HG02852 (cell line): Measurements from ENCODE around the gene RAB11FIP4.

Source experiments
- ATAC-seq: cut with Tn5 transposase; IDR thresholded peaks from one replicate; pipeline ENCODE4 v1.9.1; 2021; ENCODE audit warnings: mild to moderate bottlenecking, moderate library complexity; ENCODE audit not compliant: unreplicated experiment

Gene RAB11FIP4

GRCh38 chr17:31561469-31562375, 170.2 kb downstream of the RAB11FIP4 start:
- no peak for ATAC-seq

DNA sequence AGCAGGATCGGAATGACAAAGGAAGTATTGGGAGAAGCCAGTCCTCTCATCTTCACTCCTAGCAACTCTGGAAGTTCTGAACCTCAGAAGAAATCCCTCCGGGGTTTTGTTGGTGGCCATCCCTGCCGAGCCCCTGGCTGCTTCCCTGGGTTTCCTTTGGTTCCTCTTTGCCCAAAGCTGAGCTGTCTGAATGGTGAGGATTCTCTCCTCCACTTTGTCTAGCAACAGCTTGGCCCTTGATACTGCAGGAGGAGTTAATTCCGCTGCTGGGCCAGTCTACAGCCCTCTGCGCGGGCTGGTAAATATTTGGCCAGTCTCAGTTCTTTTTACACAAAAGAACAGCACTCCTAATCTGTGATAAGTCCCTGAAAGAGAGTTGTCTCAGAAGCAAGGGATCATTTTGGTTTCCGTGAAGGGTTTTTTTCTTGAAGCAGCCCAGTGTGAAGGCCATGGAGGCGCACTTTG, 170.9 kb downstream of the RAB11FIP4 start:
- no peak for ATAC-seq

- no peak for ATAC-seq
These were observed 172.8 kb downstream of the RAB11FIP4 start for GRCh38 chr17:31564291-31564690.

GRCh38 chr17:31564883-31565301, 173.4 kb downstream of the RAB11FIP4 start:
- no peak for ATAC-seq

GRCh38 chr17:31565652-31566051, 174.2 kb downstream of the RAB11FIP4 start:
- ATAC-seq = no peak

GRCh38 chr17:31566247-31566991, 174.9 kb downstream of the RAB11FIP4 start:
- no peak for ATAC-seq

GRCh38 chr17:31566992-31567373, 175.5 kb downstream of the RAB11FIP4 start:
- ATAC-seq = no peak

DNA sequence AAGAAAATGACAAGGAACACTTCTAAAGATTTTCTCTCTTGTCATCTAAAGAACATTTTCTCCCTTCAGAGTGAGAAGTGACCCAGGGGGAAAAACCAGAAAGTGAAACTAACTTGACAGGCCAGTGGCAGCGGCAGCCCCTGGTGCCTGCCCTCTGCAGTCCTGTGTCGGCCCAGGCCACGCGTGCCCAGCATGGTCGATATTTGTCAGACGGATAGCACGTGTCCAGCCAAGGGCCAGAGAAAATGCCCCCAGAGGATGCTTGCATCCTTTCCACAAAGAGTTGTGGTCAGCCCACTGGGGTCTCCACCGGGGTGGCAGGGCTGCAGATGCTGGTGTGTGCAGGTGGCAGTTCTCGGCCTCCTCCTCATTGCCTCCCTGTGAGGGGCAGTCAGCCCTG, 176.6 kb downstream of the RAB11FIP4 start:
- no peak for ATAC-seq

GRCh38 chr17:31568539-31568938, 177.1 kb downstream of the RAB11FIP4 start:
- no peak for ATAC-seq

- no peak for ATAC-seq
These were observed 178.8 kb downstream of the RAB11FIP4 start for GRCh38 chr17:31570231-31570630.

- ATAC-seq = no peak
These were observed 179.7 kb downstream of the RAB11FIP4 start for GRCh38 chr17:31570951-31571892.

- ATAC-seq = no peak
These were observed 180.9 kb downstream of the RAB11FIP4 start for GRCh38 chr17:31572341-31572740.

GRCh38 chr17:31573047-31573446, 181.6 kb downstream of the RAB11FIP4 start:
- ATAC-seq = no peak

- ATAC-seq = no peak
These were observed 182.4 kb downstream of the RAB11FIP4 start for GRCh38 chr17:31573861-31574260.

- ATAC-seq = no peak
These were observed 183.0 kb downstream of the RAB11FIP4 start for GRCh38 chr17:31574458-31574857.

DNA sequence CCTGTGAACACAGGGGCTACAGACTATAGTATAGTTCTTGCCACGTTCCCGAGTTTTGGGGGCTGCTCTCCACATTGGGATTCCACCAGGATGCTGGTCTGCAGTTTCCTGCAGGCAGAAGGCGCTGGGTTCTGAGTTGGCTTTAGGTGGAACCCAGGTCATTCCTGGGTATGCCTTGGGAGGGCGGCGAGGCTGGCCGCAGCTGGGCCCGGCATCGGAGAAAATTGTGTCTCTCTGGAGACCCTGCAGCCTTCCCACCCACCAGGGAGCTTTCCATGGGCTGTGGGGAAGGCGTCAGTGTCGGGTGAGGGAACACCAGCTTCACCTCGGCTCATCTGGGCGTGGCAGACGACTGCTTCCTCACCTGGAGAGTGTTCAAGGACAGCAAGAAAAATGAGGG, 183.6 kb downstream of the RAB11FIP4 start:
- ATAC-seq = no peak

DNA sequence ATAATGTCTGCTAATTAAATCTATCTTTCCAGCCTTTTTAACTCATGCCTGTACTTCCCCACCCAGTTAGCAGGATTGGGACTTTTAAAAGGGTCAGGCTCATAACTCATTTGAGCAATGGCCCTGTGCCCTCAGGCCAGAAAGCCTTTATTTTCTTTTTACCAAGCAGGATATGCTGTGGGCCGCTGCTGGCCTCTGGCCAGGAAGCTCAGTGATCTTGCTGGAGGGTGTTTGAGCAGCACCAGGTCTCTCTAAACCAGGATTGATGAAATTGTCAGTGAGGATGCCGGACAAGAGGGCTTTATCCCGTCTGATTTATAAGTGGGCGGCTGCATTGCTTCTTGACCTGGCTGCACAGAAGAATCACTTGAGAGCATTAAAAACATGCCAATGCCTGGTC, 187.8 kb downstream of the RAB11FIP4 start:
- no peak for ATAC-seq

DNA sequence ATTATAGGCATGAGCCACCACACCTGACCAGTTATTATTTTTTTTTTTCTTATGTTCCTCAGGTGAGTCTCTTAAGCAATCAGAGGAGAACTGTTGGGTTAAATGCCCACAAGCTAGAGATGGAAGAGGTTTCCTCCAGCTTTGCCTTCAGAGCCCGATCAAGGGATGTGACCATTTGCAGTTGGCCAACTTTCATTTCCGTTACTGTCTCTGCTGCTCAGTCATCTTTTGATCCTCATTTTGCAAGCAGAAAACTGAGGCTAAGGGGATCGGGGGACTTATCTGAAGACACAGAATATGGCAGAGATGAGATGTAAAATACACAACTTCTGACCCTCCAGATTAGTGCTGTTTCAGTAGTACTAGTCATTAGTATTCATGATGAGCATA, 188.8 kb downstream of the RAB11FIP4 start:
- ATAC-seq = no peak

GRCh38 chr17:31580706-31581490, 189.4 kb downstream of the RAB11FIP4 start:
- ATAC-seq = no peak

DNA sequence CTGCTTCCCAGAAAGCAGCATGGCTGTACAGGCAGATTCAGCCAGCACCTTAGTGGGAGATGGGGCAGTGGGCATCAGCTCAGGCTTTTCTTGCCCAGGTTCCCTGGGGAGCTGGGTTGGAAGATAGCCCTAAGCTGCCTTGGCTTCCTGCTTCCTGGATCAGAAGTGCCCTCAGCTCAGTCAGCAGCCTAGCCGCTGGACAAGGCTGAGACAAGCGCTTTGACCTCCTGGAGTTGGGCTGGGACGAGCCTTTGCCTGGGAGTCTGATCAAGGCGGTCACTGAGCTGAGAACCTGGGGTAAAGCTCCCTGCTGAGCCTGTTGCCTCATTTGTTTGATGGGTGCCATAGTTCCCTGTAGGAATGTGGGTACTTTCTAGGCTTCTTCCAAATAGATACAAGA, 190.0 kb downstream of the RAB11FIP4 start:
- no peak for ATAC-seq
